ENCODE data around the gene PRSS50. TPM values are rescaled to one million over a fixed set of nuclear protein-coding genes. Genes with fewer than 3 reads are reported as not detected.
A peak's percentile ranks its signal among the peaks of the same experiment; 100 is the strongest.

Gene PRSS50
- total RNA-seq, 2 donors from 2014 or later = 2.6 to 3.1 TPM

GRCh38 chr3:46710229-46710628, 7.4 kb downstream of the PRSS50 start:
- TF ChIP-seq CTCF (IDR thresholded peaks at IDR 0.05) = no peak
- TF ChIP-seq POLR2A (IDR thresholded peaks at IDR 0.05) = no peak
- Histone ChIP-seq H3K9me3 (no peaks in the 10 kb centered on the region), H3K36me3 (replicated peaks in 1 of 2; ENCODE audit: insufficient read depth in 1 of 2, low read depth in 2 of 2) (no peaks in the 10 kb centered on the region), H3K4me1 (no peaks in the 10 kb centered on the region), H3K27ac (no peak overlapping the region), H3K27me3 (no peaks in the 10 kb centered on the region), H3K4me3 (no peak overlapping the region)
- intact Hi-C loops (cut with DNase I) = no loop called here
- WGBS, 2 donors = 75 to 85% methylated on average over 5 to 6 of the region's 7 CpGs
- ATAC-seq (no peak), DNase-seq (no peak)

GRCh38 chr3:46709721-46710120, 7.9 kb downstream of the PRSS50 start:
- H3K9me3 ChIP-seq = no peaks in the 10 kb centered on the region
- DNase-seq (peak in 1 of 4 donors; percentile 1), ATAC-seq (no peak)
- H3K36me3 ChIP-seq (replicated peaks in 1 of 2; ENCODE audit: insufficient read depth in 1 of 2, low read depth in 2 of 2) = no peaks in the 10 kb centered on the region
- 90% methylated on average over 6 of the region's 6 CpGs for WGBS, 2 donors
- TF ChIP-seq CTCF (IDR thresholded peaks at IDR 0.05) (no peak), POLR2A (IDR thresholded peaks at IDR 0.05) (no peak)
- H3K4me1 ChIP-seq = no peaks in the 10 kb centered on the region
- no peak overlapping the region for H3K4me3 ChIP-seq
- no peak overlapping the region for H3K27ac ChIP-seq
- no peaks in the 10 kb centered on the region for H3K27me3 ChIP-seq
- intact Hi-C loops (cut with DNase I) = loop anchor here (5.0 kb wide), 1 partner anchor 193 kb away; no protein-coding TSS in a partner anchor

- no peak for TF ChIP-seq POLR2A (IDR thresholded peaks at IDR 0.05)
- TF ChIP-seq CTCF (IDR thresholded peaks at IDR 0.05) = no peak
- no peaks in the 10 kb centered on the region for H3K4me1 ChIP-seq
- intact Hi-C loops (cut with DNase I) = loop anchor here (5.0 kb wide), 1 partner anchor 193 kb away; no protein-coding TSS in a partner anchor
- H3K9me3 ChIP-seq = no peaks in the 10 kb centered on the region
- ATAC-seq (no peak), DNase-seq (no peak)
- H3K27me3 ChIP-seq = no peaks in the 10 kb centered on the region
- H3K27ac ChIP-seq = no peak overlapping the region
- H3K36me3 ChIP-seq (replicated peaks in 1 of 2; ENCODE audit: insufficient read depth in 1 of 2, low read depth in 2 of 2) = no peaks in the 10 kb centered on the region
- 85 to 86% methylated on average over 7 of the region's 7 CpGs for WGBS, 2 donors
- no peak overlapping the region for H3K4me3 ChIP-seq
Measured at GRCh38 chr3:46709157-46709654, 8.5 kb downstream of the PRSS50 start.

DNA sequence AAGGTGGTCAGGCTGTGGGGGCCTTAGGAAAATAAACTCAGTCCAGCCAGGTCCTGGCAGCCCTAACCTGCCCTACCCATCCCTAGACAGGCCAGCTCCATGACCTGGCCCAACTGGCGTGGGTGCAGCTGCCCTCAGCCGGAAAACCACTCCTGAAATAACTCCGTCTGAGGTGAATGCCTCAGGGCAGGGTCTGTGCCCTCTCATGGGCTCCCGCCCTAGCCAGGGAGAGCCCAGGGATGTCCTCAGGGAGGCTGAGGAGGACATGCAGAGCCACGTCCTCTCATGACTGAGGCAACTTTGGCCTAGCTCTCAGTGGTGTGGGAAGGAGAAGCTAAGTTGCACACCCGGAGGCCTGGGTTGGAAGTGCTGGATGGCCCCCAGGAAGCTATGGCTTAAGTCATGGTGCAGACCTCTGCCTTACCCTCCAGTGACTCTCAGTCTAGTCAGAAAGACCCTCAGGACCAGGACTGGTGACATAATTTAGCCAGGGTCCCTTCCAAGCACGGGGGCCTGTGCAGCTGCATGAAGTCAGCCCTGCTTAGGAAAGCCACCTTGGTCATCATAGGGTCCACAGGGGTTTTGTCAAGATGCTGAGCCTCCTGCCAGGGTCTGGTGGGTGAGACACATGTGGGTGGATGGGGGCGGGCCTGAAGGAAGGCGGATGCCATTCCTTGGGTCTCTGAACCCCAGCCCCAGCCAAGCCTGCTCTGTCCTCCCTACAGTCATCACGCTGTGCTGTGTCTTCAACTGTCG, 9.1 kb downstream of the PRSS50 start:
- Histone ChIP-seq H3K27ac (no peak overlapping the region), H3K4me3 (no peak overlapping the region), H3K36me3 (replicated peaks in 1 of 2; ENCODE audit: insufficient read depth in 1 of 2, low read depth in 2 of 2) (no peaks in the 10 kb centered on the region), H3K9me3 (no peaks in the 10 kb centered on the region), H3K4me1 (no peaks in the 10 kb centered on the region), H3K27me3 (no peaks in the 10 kb centered on the region)
- DNase-seq (peak in 2 of 4 donors; percentile 3 to 5), ATAC-seq (no peak)
- TF ChIP-seq CTCF (IDR thresholded peaks at IDR 0.05) (no peak), POLR2A (IDR thresholded peaks at IDR 0.05) (no peak)
- intact Hi-C loops (cut with DNase I) = loop anchor here (5.0 kb wide), 1 partner anchor 194 kb away; no protein-coding TSS in a partner anchor
- 70 to 71% methylated on average over 2 to 11 of the region's 11 CpGs for WGBS, 2 donors

Data from body of pancreas (tissue), 4 donors.